Ramos (cell line): ENCODE results near the gene PLCB1.

Source experiments
- in situ Hi-C: fragments of 300-500 bp; cut with MboI; formaldehyde crosslinking; loops from one replicate; pipeline ENCODE4 v1.14.3; 2022; ENCODE audit warnings: low sequenced_read_pairs; ENCODE audit not compliant: unreplicated experiment

PLCB1 gene

DNA sequence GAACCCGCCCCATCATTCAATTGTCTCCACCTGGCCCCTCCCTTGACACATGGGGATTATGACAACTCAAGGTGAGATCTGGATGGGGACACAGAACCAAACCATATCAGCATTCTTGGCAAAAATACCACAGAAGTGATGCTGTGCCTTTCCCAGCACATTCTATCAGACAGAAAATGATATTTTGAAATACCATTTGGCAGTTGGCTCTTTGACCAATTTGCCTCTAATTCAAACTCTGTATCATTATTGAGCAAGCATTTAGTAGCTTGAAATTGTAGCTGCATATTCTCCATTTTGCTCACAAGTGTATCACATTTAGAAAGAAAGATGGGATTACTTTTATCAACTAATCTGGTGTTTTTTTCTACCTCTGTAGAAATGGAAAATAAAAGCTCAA lies 64.0 kb downstream of the PLCB1 start:
- in situ Hi-C loops = no loop called here

DNA sequence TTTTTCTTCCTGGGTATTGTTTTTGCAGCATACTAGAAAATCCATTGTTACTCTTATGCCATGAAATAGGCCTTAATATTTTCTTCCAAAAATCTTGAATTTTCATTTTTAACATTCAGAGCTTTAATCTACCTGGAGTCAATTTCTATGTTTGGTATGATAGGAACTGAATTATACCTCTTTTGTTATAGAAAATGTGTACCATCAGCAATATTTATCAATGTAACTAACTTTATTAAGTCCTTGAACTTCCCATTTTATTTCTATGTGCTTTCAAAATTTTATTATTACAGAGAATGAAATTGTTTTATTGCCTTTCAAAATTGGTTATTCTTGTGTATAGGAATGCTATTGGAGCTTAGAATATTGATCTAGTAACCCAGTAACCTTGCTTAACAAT lies 68.2 kb downstream of the PLCB1 start:
- in situ Hi-C loops = no loop called here

DNA sequence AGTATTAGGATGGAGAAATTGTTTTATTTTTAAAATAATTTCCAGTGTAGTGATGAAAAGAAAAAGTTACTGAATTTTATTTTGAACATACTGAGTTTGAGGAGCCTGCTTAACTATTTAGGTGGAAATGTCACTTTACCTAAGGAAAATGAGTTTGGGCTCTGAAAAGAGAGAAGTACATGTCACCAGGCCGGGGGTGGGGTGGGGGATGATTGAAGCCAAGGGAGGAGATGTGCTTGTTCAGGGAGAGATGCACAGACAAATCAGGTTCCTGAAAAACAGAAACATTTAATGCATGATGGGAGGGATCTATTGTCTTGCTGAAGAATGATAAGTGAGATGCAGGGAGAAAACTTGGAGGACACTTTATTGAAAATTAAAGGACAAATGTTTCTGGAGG lies 71.3 kb downstream of the PLCB1 start:
- in situ Hi-C loops = no loop called here

DNA sequence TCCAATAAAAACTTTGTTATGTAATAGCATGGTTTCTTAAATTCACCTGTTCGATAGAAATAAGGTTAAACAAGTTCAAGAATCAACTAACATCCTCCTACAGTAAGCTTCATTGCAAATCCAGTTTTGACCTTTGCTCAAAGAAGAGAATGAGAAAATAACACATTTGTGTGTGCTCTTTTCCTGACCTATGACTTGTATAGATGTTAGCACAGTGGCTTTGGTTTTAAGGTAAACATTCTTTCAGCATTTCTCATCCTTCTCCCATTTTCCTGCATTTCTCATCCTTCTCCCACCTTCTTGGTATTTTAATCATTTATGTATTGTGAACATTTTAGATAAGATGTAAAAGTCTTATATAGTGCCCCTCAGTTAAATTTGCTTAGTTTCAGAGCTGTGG lies 73.9 kb downstream of the PLCB1 start:
- in situ Hi-C loops = no loop called here

DNA sequence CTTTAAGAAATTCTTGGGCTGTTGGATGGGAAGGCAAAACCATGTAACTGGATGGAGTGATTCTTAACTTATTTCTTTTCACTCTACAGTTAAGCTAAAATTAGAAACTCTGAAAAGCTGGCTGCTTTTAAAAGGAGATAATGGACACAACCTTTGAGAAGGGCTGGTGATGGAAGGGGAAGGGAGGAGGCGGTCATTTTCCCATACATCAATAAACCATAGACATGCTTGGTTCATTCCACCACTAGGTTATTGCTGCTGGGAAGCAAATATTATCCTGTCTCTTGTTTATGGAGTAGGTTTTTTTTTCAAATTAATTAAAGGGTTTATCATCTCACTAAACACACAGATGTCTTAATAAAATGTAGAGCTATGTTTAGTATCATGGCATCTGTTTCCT lies 76.2 kb downstream of the PLCB1 start:
- in situ Hi-C loops = no loop called here

DNA sequence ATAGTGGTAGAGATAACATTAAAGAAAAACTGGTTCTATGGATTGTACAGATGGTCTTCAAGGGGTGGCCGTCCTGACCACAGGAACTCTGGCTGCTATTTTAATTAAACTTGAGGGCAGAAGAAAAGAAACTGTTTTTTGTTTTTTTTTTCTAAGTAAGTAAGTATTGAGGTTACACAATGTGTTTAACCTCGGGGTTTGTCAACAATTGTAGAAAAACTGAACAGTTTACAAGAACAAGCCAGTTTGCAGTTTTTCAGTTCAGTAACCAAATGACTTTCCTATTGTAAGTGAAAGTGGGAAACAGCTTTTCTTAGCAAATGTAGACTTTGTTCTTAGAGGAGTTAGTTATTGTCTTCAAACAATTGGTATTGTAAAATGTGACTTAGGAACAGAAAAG lies 77.0 kb downstream of the PLCB1 start:
- in situ Hi-C loops = no loop called here

DNA sequence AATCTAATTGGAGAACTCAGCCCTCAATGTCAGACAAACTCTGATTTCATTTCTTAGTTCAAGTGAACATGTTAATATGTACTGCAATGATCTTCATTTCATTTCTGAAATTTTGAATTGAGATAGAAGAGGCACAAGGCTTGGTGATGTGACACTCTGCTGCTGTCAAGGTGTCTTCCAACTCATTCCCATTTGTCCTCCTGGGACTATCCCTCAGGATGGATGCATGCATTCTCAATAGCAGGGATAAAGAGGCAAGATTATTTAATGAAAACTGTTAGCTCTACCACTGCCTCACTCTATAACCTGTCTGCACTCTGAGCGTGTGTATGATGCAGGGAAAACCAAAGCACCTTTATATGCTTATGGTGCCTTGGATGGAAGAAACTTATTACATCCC lies 78.7 kb downstream of the PLCB1 start:
- in situ Hi-C loops = no loop called here

DNA sequence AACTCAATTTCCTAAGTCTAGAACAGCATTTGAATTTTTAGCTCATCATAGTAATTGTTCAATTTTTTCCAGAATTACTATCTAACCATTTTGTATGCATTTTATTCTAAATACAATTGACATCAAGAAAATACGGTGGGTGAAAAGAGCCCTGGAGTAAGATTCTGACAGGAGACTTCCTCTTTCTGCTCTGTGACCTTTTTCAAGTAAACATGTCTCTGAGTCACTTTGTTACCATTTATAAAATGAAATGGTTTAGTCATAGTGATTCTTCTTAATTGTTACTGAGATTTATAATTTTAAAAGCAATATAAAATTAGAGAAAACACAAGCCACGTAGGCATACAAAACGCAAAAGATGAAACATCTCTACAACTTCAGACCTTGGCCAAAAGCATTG lies 80.2 kb downstream of the PLCB1 start:
- in situ Hi-C loops = no loop called here

DNA sequence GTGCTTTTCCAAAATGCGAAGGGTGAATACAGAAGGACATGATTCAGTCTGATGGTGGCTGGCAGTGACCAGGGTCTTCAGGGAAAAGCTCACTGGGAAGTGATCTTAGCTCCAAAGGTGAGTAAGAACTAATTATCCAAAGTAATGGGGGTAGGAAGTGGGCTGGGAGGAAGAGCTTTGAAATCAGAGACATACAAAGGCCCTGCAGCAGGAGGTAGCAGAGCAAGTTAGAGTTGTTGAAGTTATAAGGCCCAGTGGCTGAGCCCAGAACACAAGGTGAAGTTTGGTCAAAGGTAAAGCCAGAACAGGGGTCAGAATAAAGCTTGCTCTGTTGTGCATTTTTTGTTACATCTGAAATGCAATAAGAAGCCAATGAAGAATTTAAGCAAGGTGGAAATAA lies 81.2 kb downstream of the PLCB1 start:
- in situ Hi-C loops = no loop called here

DNA sequence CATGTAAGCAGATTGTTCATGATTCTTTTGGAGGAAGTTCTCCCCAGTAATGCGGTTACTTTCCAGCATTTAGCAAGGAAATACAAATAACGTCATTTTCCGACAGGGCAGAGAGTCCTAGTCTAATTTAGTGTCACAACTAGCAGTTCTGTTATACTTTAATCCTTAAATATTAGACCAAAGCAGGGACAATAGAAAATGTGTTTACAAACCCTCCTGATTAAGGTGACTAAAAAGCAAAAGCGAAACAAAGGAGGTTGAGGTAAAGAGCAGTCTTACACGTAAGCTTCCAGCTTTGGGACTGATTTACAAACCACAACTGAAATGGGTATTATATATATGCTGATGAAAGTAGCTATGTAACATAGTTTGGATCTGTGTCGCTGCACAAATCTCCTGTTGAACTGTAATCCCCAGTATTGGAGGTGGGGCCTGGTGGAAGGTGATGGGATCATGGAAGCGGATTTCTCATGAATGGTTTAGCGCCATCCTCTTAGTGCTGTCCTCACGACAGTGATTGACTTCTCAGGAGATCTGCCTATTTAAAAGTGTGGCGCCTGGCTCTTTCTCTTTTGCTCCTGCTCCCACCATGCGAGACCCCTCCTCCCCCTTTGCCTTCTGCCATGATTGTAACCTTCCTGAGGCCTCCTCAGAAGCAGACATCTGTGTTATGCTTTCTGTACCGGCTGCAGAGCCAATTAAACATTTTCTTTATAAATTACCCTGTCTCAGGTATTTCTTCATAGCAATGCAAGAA lies 81.9 kb downstream of the PLCB1 start:
- in situ Hi-C loops = no loop called here

DNA sequence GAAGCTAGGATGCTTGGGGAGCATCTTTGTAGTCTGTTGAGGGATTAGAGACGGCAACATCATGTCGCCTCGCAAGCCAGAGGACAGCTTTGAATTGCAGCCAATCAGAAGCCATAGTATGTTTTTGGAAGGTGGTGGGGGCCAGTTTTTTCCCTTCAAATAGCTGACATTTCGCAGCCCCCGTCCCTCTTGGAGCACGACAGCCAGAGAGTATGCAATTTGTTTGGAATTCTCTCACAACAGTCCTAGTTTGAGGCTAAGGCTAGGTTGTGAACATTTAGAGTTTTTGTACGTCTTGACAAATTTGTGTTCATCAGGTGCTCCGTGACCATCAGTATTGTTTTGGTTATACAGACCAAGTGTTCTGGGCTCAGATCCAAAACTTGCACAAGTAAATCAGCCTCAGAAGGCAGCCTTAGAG lies 83.3 kb downstream of the PLCB1 start:
- in situ Hi-C loops = no loop called here

DNA sequence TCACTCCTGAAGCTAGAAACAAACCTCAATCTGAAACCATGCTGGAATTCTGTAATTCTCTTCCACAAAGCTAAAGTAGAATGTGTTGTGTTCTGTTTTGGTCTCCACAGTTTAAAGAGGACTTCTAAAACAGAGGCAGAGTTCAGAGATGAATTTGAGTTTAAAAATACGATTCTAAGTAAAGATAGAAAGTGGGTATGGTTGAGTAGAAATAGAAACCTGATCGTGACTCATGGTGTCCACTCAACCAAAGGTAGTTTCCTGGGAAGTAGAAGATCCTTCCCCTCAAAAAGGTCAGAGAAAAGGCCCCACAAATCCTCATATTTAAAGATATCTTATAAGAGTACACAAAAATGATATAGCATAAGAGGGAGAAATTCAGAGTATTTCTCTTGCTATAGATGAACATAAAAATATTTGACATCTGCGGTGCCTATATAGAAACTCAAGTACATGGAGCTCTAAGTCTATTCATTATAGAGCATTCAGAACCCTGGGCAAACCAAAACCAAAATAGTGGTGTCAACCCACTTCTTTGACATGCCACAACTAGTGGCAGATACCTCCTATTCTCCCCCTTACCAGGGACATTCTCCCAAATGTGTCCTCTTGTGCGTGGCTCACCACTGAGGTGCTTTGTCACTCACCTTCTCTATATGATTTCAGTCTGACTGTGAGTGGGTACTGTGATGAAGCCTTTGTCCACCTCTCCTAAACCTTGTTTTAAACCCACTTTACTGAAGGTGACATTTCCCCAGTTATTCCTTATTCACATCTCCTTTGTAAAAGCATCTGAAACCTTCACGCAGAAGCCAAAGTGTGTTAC lies 84.5 kb downstream of the PLCB1 start:
- in situ Hi-C loops = no loop called here

DNA sequence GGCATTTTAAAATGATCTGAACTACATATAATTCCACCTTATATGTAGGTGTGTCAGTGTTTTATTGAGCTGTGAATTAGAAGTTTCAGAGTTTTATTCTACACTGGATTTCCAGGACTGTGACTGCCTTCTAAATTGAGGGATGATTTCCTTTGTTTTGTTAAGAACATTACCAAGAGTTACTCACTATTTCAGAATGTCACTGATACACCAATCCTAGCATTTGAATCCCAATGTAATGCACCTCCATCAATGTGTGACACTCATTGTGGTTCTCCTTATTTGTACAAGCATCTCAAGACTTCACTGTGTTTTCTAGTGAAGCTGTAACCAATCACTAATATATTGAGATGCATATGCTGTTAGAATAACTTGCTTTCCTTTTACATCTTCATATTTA lies 86.8 kb downstream of the PLCB1 start:
- in situ Hi-C loops = no loop called here

DNA sequence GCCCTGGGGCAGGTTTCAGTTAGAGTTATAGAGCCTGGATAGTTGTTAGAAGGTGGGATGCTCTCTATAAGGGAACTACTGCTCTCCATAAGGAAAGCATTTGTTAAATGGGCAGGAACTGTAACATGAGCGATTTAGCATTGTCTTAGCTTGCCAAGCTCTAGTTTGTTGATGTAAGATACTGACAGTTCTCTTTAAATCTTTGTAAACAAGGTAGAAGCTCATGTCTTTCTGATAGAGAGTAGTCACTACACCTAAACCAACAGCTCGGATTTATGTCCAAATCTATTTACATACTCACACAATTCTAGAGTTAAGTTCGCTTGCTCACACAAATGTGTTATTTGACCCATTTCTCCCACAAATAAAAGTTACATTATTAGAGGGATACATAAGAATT lies 87.3 kb downstream of the PLCB1 start:
- in situ Hi-C loops = no loop called here

DNA sequence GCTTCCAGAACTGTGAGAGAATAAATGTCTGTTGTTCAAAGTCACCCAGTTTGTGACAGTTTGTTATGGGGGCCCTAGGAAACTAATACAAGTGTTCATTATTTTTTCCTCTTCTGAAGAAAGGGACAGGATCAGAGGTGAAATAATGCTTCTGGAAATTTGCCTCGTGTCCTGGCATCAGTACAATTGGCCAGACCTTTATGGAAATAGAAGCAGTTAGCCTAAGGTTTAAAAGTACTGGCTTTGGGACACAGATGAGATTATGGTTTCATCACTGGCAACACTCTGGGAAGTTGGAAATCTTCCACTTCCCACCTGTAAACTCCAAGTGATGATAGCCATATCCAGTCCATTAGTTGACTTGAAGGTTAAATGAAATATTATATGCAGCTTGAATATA lies 88.7 kb downstream of the PLCB1 start:
- in situ Hi-C loops = no loop called here

DNA sequence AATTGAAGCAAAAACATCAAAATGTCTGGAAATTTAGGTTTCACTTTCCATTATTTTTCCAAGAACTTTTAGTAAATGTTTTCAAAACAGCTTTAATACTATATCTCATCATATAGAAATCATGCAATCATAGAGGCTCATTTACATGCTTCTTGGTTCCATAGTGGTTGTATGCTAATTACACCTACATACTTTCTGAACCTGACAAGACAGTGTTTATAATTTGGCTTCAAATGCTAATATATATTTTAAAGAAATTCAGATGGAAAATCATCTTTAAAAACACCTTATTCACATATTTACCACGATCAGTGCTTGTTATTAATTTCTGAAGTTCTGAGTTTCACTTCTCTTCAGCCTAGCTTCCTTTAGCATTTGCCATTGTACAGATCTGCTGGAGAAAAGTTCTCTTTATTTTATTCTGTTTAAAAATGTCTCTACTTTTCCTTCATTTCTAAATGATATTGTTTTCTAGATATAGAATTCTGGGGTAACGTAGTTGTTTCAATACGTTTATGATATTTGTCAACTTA lies 89.9 kb downstream of the PLCB1 start:
- in situ Hi-C loops = no loop called here

DNA sequence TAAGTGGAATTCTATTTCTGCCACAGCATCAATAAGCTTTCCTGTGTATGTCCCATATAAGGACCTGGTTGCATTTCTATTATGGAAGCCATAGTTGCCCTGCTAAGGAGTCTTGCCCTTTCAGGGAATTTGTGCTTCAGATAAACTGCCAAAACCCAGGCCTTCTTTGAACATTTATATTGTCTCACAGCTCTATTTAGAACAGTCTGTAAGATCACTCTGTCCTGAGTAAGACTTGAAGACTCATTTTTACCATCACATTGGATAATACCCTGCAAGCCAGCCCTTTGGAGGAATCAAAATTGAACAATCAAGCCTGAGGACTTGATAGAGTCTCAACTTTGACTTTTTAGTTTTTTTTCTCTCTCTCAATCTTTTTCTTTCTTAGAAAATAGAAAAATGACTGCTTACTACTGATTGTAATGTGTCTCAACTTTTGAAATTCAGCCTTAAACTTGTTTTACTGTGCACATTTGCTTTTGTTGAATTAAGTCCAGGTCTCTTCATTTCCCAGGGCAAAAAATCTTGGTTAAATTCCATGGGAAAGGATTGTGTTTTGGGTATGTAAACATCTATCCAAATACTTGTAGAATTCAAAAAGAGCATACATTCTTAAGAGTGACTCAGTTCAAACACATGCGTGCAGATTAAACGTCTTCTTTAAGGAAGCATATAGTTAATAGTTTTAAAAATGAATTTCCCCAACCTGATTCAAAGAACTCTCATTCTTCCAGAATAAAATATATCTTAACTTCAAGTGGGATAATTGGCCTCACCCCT lies 91.2 kb downstream of the PLCB1 start:
- in situ Hi-C loops = no loop called here

DNA sequence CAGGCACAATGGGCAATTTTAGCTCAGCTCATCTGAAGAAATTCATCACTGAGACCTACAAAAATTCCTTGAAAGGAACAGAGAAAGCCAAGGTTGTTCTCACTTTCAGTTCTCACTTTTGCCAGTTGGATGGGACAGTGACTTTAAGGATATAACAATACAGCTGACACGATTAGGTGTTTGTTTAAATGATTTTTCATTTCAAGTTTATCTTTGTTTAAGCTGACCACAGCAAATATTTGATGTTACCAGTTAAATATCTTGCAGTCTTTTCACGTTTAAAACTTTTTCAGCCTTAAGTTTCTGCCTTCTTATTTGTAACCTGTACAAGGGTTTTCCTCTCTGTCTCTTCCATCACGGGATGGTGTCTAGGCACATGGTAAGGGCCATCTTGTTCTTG lies 93.6 kb downstream of the PLCB1 start:
- in situ Hi-C loops = no loop called here

DNA sequence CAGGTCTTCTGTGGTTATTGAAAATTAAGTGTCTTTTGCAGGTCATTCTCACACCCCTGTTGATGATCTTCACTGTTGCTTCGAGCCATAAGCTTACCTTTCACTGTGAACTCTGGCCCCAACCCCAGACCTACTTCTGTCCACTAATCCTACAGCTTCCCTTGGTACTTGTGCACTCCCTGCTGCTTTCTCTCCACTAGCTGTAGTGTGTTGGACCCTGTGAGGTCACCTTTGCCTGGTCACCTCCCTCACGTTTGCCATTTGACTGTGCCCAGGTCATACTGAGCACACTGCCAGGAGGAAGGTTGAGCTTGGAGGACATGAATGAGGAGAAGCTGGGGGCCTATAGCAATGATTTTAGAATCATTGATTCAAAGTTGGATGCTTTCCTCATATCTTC lies 94.0 kb downstream of the PLCB1 start:
- in situ Hi-C loops = no loop called here

DNA sequence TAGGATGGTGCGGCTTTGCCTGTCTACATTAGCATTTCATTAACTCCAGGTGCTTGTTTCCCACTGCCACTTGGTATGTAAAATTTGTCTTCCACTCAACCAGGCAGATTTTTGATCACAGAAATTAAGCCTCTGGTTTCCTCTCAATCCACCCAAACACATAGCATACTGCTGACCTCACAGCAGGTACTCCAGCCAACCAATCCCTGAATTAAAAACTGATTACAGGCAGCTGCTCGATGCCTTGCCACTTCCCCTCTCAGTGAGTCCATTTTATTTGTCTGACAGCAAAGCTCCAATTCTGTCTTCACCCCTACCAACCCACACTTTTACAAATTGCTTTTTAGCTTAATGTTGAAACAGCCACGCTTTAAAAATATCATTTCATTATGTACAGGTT lies 95.2 kb downstream of the PLCB1 start:
- in situ Hi-C loops = no loop called here

DNA sequence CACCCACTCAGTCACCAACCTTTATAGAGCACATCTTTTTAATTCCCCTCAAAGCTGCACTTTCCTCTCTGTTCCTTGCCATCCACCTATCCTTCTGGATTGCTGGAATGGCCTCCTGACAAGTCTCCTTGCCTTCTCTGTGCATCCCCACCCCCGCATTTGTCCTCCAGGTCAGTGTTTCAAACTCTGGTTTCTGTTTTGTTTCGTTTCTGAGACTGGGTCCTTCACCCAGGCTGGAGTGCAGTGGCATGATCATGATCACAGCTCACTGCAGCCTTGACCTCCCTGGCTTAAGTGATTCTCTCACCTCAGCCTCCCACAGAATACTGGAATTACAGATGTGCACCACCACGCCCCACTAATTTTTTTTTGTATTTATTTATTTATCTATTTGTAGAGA lies 96.2 kb downstream of the PLCB1 start:
- in situ Hi-C loops = no loop called here
